Measurements from ENCODE around the gene DYNLL1. TPM values are rescaled to one million over a fixed set of nuclear protein-coding genes. Genes with fewer than 3 reads are reported as not detected.

The DYNLL1 gene
- total RNA-seq, 4 donors from 2014 or later = 310 to 529 (median 388) TPM

DNA sequence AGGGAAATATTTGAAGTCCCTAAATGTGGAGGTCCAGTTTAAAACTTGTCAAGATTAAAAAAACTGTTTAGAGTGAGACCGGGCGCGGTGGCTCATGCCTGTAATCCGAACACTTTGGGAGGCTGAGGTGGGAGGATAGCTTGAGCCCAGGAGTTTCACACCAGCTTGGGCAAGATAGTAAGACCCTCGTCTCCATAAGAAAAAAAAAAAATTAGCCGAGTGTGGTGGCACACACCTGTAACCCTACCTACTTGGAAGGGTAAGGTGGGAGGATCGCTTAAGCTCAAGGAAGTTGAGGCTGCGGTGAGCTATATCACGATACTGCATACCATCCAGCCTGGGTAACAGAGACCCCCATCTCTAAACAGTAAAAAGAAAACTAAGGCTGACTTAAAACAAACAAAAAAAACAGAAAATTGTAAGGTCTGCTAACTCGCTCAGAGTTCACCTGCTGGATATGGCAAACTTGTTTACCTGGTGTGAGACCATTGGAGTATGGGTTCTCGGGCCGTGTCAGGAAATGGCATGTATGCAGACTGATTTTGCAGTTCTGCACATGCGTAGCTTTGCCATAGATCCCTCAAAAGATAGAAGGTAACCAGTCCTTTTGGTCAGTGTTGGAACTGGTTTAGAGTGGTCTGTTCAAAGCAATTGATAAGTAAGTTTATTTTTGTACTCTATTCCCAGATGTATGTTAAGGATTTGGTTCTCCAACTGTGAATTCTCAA is 40.3 kb downstream of the DYNLL1 start:
- 48 to 50% methylated on average over 13 of the region's 13 CpGs for WGBS, 2 donors
- intact Hi-C loops (cut with DNase I; ENCODE audit: low total_unique reads) = loop anchor here (5.0 kb wide), 1 partner anchor 89 kb away; the partner anchor contains the start of genes GATC and TRIAP1
- TF ChIP-seq, protein P1, sequence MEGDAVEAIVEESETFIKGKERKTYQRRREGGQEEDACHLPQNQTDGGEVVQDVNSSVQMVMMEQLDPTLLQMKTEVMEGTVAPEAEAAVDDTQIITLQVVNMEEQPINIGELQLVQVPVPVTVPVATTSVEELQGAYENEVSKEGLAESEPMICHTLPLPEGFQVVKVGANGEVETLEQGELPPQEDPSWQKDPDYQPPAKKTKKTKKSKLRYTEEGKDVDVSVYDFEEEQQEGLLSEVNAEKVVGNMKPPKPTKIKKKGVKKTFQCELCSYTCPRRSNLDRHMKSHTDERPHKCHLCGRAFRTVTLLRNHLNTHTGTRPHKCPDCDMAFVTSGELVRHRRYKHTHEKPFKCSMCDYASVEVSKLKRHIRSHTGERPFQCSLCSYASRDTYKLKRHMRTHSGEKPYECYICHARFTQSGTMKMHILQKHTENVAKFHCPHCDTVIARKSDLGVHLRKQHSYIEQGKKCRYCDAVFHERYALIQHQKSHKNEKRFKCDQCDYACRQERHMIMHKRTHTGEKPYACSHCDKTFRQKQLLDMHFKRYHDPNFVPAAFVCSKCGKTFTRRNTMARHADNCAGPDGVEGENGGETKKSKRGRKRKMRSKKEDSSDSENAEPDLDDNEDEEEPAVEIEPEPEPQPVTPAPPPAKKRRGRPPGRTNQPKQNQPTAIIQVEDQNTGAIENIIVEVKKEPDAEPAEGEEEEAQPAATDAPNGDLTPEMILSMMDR (IDR thresholded peaks at IDR 0.05) = no peak
- TF ChIP-seq POLR2A (IDR thresholded peaks at IDR 0.05) = no peak
- no peak overlapping the region for H3K4me3 ChIP-seq (ENCODE audit: low read depth, poor library complexity, severe bottlenecking)
- no peak for DNase-seq (ENCODE audit: low spot score in 2 of 2)

DNA sequence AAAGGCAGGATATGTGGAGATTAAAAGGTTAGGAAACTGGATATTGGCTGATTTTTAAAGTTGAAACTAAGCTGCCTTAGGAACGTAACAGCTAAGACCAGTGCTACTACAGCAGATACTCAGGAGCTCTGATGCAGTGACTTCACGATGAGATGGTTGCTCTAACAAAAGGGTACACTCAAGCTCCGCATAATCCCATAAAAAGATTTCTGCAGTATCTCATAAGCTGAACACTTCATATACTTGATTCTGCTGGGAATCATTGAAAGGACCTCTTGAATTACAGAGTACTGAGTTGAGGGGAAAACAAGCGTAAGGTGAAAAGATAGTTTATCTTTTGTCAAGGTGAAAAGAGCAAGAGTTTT is 41.9 kb downstream of the DYNLL1 start:
- no peak for DNase-seq (ENCODE audit: low spot score in 2 of 2)
- intact Hi-C loops (cut with DNase I; ENCODE audit: low total_unique reads) = loop anchor here (5.0 kb wide), 1 partner anchor 91 kb away; the partner anchor contains the start of genes GATC and TRIAP1
- WGBS, 2 donors = 54 to 60% methylated on average over 4 of the region's 4 CpGs
- H3K4me3 ChIP-seq (ENCODE audit: low read depth, poor library complexity, severe bottlenecking) = no peak overlapping the region
- TF ChIP-seq, protein P1 (IDR thresholded peaks at IDR 0.05) = no peak
- TF ChIP-seq POLR2A (IDR thresholded peaks at IDR 0.05) = no peak

DNA sequence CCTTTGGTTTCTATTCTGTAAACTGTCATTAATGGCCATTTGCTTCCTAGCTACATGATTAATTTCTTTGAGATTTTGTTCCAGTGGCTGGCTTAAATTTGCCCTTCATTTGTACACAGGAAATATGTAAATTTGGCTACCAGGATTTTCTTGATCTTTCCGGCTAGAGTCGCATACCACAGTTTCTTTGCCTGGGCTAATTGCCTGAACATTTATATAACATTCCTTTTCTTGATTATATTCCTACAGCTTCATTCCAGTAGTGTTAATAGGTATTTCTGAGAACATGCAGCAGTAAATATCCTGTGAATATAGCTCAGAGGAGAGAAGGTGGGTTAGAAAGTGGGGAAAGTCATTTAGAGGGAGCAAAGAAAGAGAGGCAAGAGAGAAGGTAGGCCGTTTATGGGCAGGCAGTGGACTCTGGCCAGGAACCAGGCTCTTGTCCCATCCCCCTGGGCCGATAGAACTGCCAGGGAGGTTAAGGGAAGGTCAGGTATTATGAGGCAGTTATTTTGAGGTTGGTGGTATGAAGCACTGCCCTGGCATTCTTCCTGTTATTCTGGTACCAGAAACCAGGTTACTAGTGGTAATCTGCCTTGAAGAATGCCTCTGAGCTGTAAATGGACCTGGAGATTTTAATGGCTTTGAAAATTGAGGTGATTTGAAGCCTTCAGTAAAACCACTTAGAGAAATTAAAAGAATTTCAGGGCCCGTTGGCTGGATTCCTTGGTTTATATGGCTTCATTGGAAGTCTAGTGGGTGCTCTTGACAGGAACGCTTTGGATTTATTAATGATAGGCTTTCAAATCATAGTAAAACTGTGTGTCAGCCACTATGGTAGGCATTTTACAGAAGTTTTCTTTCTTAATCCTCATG is 42.6 kb downstream of the DYNLL1 start:
- no peak for TF ChIP-seq POLR2A (IDR thresholded peaks at IDR 0.05)
- TF ChIP-seq, protein P1 (IDR thresholded peaks at IDR 0.05) = no peak
- H3K4me3 ChIP-seq (ENCODE audit: low read depth, poor library complexity, severe bottlenecking) = no peak overlapping the region
- intact Hi-C loops (cut with DNase I; ENCODE audit: low total_unique reads) = loop anchor here (5.0 kb wide), 1 partner anchor 91 kb away; the partner anchor contains the start of genes GATC and TRIAP1
- no peak for DNase-seq (ENCODE audit: low spot score in 2 of 2)
- WGBS, 2 donors = 24 to 25% methylated on average over 6 of the region's 6 CpGs

DNA sequence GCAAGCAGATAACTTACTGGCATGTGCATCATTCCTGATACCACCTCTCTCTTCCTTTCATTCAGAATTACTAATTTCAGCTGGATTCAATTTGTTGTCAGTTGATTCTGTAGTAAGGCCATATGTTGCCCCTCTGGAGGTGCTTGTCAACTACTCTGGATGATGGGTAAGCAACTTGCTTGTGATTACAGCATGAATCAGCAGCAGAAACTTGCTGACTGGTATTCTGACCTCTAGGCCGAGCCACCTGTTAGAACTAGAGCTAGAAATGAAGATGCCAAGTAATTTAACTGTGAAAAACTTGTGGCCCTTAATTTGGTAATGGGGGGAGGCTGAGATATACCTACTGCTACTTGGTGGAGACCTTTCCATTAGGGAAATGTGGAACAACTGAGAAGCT is 43.4 kb downstream of the DYNLL1 start:
- no peak overlapping the region for H3K4me3 ChIP-seq (ENCODE audit: low read depth, poor library complexity, severe bottlenecking)
- TF ChIP-seq, protein P1 (IDR thresholded peaks at IDR 0.05) = no peak
- no peak for TF ChIP-seq POLR2A (IDR thresholded peaks at IDR 0.05)

DNA sequence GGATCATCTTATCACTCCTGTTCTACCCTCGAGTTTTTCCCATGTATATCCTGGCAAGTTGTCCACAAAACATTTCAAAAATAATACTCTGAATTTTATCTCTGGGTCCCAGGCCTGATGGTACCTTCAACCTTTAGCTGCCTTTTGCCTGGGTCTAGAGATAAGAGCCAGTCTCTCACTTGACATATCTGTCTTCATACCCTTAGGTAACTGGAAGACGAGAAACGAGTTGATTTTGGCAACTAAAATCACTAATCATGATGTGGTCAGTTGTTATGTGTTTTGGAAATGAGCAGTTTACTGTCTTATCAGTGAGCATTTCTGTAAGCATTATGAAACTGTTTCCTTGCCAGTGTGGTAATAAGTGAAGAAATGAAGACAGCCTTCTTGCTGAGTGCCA is 44.5 kb downstream of the DYNLL1 start:
- intact Hi-C loops (cut with DNase I; ENCODE audit: low total_unique reads) = no loop called here
- 10 to 12% methylated on average over 3 of the region's 3 CpGs for WGBS, 2 donors
- TF ChIP-seq, protein P1 (IDR thresholded peaks at IDR 0.05) = no peak
- TF ChIP-seq POLR2A (IDR thresholded peaks at IDR 0.05) = no peak
- no peak for DNase-seq (ENCODE audit: low spot score in 2 of 2)
- no peak overlapping the region for H3K4me3 ChIP-seq (ENCODE audit: low read depth, poor library complexity, severe bottlenecking)

More for the DNA sequence above, 43.4 kb downstream of the DYNLL1 start:
- 45 to 52% methylated on average over 1 of the region's 1 CpG for WGBS, 2 donors
- DNase-seq (ENCODE audit: low spot score in 2 of 2) = no peak
- intact Hi-C loops (cut with DNase I; ENCODE audit: low total_unique reads) = loop anchor here (5.0 kb wide), 1 partner anchor 92 kb away; the partner anchor contains the start of genes GATC and TRIAP1
